Mesenchymal stem cell (in vitro differentiated cells and primary cell): Measurements from ENCODE around the gene SLIT3.

ENCODE experiments used
- DNase-seq: peaks from one replicate; pipeline ENCODE4 v3.0.0-alpha.2; 2013
- H2AFZ ChIP-seq: one replicate; pipeline ENCODE4 v1.6.1; 2013; ENCODE audit warnings: low read depth, mild to moderate bottlenecking, control low read depth, inconsistent platforms, low read length, moderate library complexity
- H2AK5ac ChIP-seq: 2 replicates; pipeline ENCODE4 v1.6.1; 2013; ENCODE audit warnings: low read length, moderate library complexity, mild to moderate bottlenecking, inconsistent platforms; ENCODE audit not compliant: severe bottlenecking
- H2BK120ac ChIP-seq: one replicate; pipeline ENCODE4 v1.6.1; 2013; ENCODE audit warnings: low read depth, mild to moderate bottlenecking, inconsistent platforms, low read length, moderate library complexity
- H2BK12ac ChIP-seq, 2 experiments: one replicate each; pipeline ENCODE4 v1.6.1; 2013; ENCODE audit warnings: inconsistent platforms in 2 of 2, low read length in 2 of 2, mild to moderate bottlenecking in 2 of 2, moderate library complexity in 2 of 2, control low read depth in 1 of 2
- H2BK15ac ChIP-seq: one replicate; pipeline ENCODE4 v1.6.1; 2013; ENCODE audit warnings: mild to moderate bottlenecking, low read depth, inconsistent platforms; ENCODE audit not compliant: poor library complexity, severe bottlenecking
- H2BK5ac ChIP-seq: 2 replicates; pipeline ENCODE4 v1.6.1; 2013; ENCODE audit warnings: low read depth, mild to moderate bottlenecking, low read length, control low read depth, inconsistent platforms; ENCODE audit not compliant: poor library complexity, severe bottlenecking
- H3K14ac ChIP-seq, 2 experiments: one replicate each; pipeline ENCODE4 v1.6.1; 2013; ENCODE audit warnings: inconsistent platforms in 2 of 2, low read length in 2 of 2, control low read depth in 1 of 2, mild to moderate bottlenecking in 1 of 2, moderate library complexity in 1 of 2
- H3K18ac ChIP-seq, 2 experiments: one replicate each; pipeline ENCODE4 v1.6.1; 2013; ENCODE audit warnings: inconsistent platforms in 2 of 2, low read length in 2 of 2, control low read depth in 1 of 2, low read depth in 1 of 2, mild to moderate bottlenecking in 1 of 2
- H3K23ac ChIP-seq, 2 experiments: one replicate each; pipeline ENCODE4 v1.6.1; 2013; ENCODE audit warnings: inconsistent platforms in 2 of 2, low read length in 2 of 2, mild to moderate bottlenecking in 2 of 2, moderate library complexity in 2 of 2, control low read depth in 1 of 2
- H3K27ac ChIP-seq: 2 replicates; pipeline ENCODE4 v1.5.1; 2013; ENCODE audit warnings: mild to moderate bottlenecking, moderate library complexity, low read length, control low read depth, inconsistent platforms; ENCODE audit not compliant: poor library complexity, severe bottlenecking
- H3K27me3 ChIP-seq, 2 experiments: 2 replicates each; pipeline versions ENCODE4 v1.6.1 to v1.7.0; 2013; ENCODE audit warnings: low read length in 2 of 2, mild to moderate bottlenecking in 2 of 2, moderate library complexity in 2 of 2, control low read depth in 1 of 2, inconsistent platforms in 1 of 2; ENCODE audit not compliant: control insufficient read depth in 1 of 2, insufficient read depth in 1 of 2
- H3K36me3 ChIP-seq, 2 experiments: 2 replicates each; pipeline versions ENCODE4 v1.6.1 to v1.7.0; 2013; ENCODE audit warnings: low read length in 2 of 2, control low read depth in 1 of 2, inconsistent platforms in 1 of 2, low read depth in 1 of 2, mild to moderate bottlenecking in 1 of 2; ENCODE audit not compliant: insufficient read depth in 2 of 2, control insufficient read depth in 1 of 2
- H3K4ac ChIP-seq, 2 experiments: one replicate each; pipeline ENCODE4 v1.6.1; 2013; ENCODE audit warnings: inconsistent platforms in 2 of 2, low read length in 2 of 2, mild to moderate bottlenecking in 2 of 2, moderate library complexity in 2 of 2, control low read depth in 1 of 2, low read depth in 1 of 2
- H3K4me1 ChIP-seq: 2 replicates; pipeline ENCODE4 v1.6.1; 2013; ENCODE audit warnings: low read depth, low read length, control low read depth; ENCODE audit not compliant: control insufficient read depth, insufficient read depth
- H3K4me2 ChIP-seq: 2 replicates; pipeline ENCODE4 v1.6.1; 2013; ENCODE audit warnings: low read length, mild to moderate bottlenecking, inconsistent platforms; ENCODE audit not compliant: poor library complexity, severe bottlenecking
- H3K4me3 ChIP-seq, 2 experiments: 2 replicates each; pipeline versions ENCODE4 v1.5.1 to v1.7.0; 2013; ENCODE audit warnings: low read length in 2 of 2, mild to moderate bottlenecking in 2 of 2, control low read depth in 1 of 2, low read depth in 1 of 2; ENCODE audit not compliant: insufficient read depth in 1 of 2
- H3K79me1 ChIP-seq: replicated peaks from 2 replicates; pipeline ENCODE4 v1.6.1; 2013; ENCODE audit warnings: mild to moderate bottlenecking, control low read depth, low read length, inconsistent platforms; ENCODE audit not compliant: poor library complexity, severe bottlenecking
- H3K9ac ChIP-seq: 2 replicates; pipeline ENCODE4 v1.7.0; 2013; ENCODE audit warnings: mild to moderate bottlenecking, low read length, moderate library complexity
- H3K9me3 ChIP-seq: 2 replicates; pipeline ENCODE4 v1.7.0; 2013; ENCODE audit warnings: mild to moderate bottlenecking, low read length; ENCODE audit not compliant: control insufficient read depth
- H4K8ac ChIP-seq: one replicate; pipeline ENCODE4 v1.6.1; 2013; ENCODE audit warnings: inconsistent platforms, mild to moderate bottlenecking, low read length, moderate library complexity
- H4K91ac ChIP-seq: one replicate; pipeline ENCODE4 v1.6.1; 2013; ENCODE audit warnings: mild to moderate bottlenecking, low read length, inconsistent platforms
- WGBS: methylation state at CpG from one replicate; pipeline ENCODE4 v1.1.7; 2013; ENCODE audit warnings: mixed read lengths; 5-methylcytosine and 5-hydroxymethylcytosine counted together

Gene SLIT3

GRCh38 chr5:169148138-169148740 is 152.7 kb downstream of the SLIT3 start:
- Histone ChIP-seq H3K9ac (no peak overlapping the region), H3K4ac (no peak overlapping the region), H3K4me3 (no peak overlapping the region), H2BK15ac (no peak overlapping the region), H2BK5ac (no peak overlapping the region), H2BK120ac (no peak overlapping the region), H2BK12ac (no peak overlapping the region), H3K4me1 (no peaks in the 10 kb centered on the region), H4K8ac (no peak overlapping the region), H2AFZ (no peak overlapping the region), H3K14ac (no peak overlapping the region), H3K18ac (no peak overlapping the region), H3K23ac (no peak overlapping the region), H3K4me2 (no peak overlapping the region), H3K79me1 (no peaks in the 10 kb centered on the region), H3K27ac (no peak overlapping the region), H3K9me3 (no peaks in the 10 kb centered on the region), H3K36me3 (peaks cover 0 to 10% of the 10 kb centered on the region in 2 experiments), H3K27me3 (peaks cover 0 to 12% of the 10 kb centered on the region in 2 experiments), H4K91ac (no peak overlapping the region), H2AK5ac (no peak overlapping the region)
- 51% methylated on average over 8 of the region's 10 CpGs for WGBS
- DNase-seq = no peak

DNA sequence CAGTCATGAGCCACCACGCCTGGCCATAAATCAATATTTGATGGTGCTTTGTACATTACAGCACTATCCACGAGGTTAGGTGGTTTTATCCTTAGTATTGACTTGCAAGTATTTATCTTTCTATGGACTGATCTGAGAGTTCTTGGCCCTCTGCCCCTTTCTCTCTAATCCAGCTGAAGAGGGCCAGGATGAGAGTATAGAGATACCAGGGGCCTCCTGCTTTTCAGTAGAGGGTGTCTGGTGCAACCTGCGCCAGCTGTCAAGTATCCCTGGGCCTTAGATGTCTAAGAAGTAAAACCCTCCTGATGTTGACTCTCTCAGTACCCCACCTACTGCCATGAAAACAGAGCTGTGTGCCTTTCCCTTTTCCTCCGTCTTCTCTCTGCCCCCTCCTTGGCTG is 153.4 kb downstream of the SLIT3 start:
- Histone ChIP-seq H3K23ac (no peak overlapping the region), H3K27me3 (peaks cover 0 to 12% of the 10 kb centered on the region in 2 experiments), H3K9me3 (no peaks in the 10 kb centered on the region), H3K14ac (no peak overlapping the region), H2BK15ac (no peak overlapping the region), H3K4me2 (no peak overlapping the region), H3K36me3 (peaks cover 0 to 17% of the 10 kb centered on the region in 2 experiments), H4K8ac (no peak overlapping the region), H3K27ac (no peak overlapping the region), H3K4ac (no peak overlapping the region), H2AK5ac (no peak overlapping the region), H3K18ac (no peak overlapping the region), H4K91ac (no peak overlapping the region), H2AFZ (no peak overlapping the region), H2BK5ac (no peak overlapping the region), H2BK12ac (no peak overlapping the region), H3K9ac (no peak overlapping the region), H3K4me3 (no peak overlapping the region), H2BK120ac (no peak overlapping the region), H3K79me1 (no peaks in the 10 kb centered on the region), H3K4me1 (no peaks in the 10 kb centered on the region)
- DNase-seq = no peak
- 85% methylated on average over 3 of the region's 4 CpGs for WGBS

DNA sequence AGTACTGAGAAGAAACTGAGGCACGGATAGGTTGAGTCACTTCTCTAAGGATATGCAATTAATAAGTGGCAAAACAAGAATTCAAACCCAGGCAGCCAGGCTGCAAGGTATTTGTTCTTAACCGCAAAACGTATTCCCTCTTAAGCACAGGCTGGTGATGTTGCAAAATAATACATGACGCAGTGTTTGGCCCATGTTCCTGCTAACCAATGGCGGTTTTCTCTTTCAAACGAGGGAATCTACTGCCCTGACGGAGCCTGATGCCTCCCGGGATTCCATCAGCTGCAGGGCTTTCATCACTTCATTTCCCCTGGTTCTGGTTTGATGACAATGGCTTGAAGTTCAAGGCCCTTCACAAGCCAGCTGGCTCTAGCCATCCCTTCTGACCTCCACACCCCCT is 154.8 kb downstream of the SLIT3 start:
- Histone ChIP-seq H4K8ac (no peak overlapping the region), H3K4ac (no peak overlapping the region), H3K79me1 (no peaks in the 10 kb centered on the region), H3K27ac (no peak overlapping the region), H3K4me3 (no peak overlapping the region), H3K9me3 (no peaks in the 10 kb centered on the region), H3K23ac (no peak overlapping the region), H2BK5ac (no peak overlapping the region), H2AFZ (no peak overlapping the region), H3K4me1 (no peaks in the 10 kb centered on the region), H3K36me3 (peaks cover 0 to 18% of the 10 kb centered on the region in 2 experiments), H2BK12ac (no peak overlapping the region), H4K91ac (no peak overlapping the region), H2BK120ac (no peak overlapping the region), H2AK5ac (no peak overlapping the region), H2BK15ac (no peak overlapping the region), H3K18ac (no peak overlapping the region), H3K14ac (no peak overlapping the region), H3K4me2 (no peak overlapping the region), H3K27me3 (peaks cover 0 to 11% of the 10 kb centered on the region in 2 experiments), H3K9ac (no peak overlapping the region)
- DNase-seq = no peak
- WGBS = 93% methylated on average over 8 of the region's 8 CpGs

- Histone ChIP-seq H3K14ac (no peak overlapping the region), H3K18ac (no peak overlapping the region), H3K4me1 (no peaks in the 10 kb centered on the region), H3K23ac (no peak overlapping the region), H2BK120ac (no peak overlapping the region), H3K9me3 (no peaks in the 10 kb centered on the region), H3K4me3 (no peak overlapping the region), H3K36me3 (peaks cover 0 to 15% of the 10 kb centered on the region in 2 experiments), H3K27me3 (peaks cover 0 to 8% of the 10 kb centered on the region in 2 experiments), H3K9ac (no peak overlapping the region), H2BK15ac (no peak overlapping the region), H3K27ac (no peak overlapping the region), H2BK12ac (no peak overlapping the region), H4K91ac (no peak overlapping the region), H2AK5ac (no peak overlapping the region), H3K79me1 (no peaks in the 10 kb centered on the region), H3K4me2 (no peak overlapping the region), H2BK5ac (no peak overlapping the region), H3K4ac (no peak overlapping the region), H4K8ac (no peak overlapping the region), H2AFZ (no peak overlapping the region)
- 62% methylated on average over 3 of the region's 3 CpGs for WGBS
- no peak for DNase-seq
Measured at GRCh38 chr5:169142264-169142970, 158.5 kb downstream of the SLIT3 start.
